Stomach (tissue), 9 donors: Measurements from ENCODE around the gene UGT1A7. TPM values are rescaled to one million over a fixed set of nuclear protein-coding genes. Genes with fewer than 3 reads are reported as not detected.

Experiments used
- DNase-seq, 2 donors: peaks; one replicate each; pipeline versions ENCODE4 v3.0.0 to v3.0.0-alpha.2; 2013 to 2019
- H3K27ac ChIP-seq, 5 donors: fragments of 200-600 bp in 4 of 5; sonication (generic) in 4 of 5; one replicate each; pipeline ENCODE4 v1.5.1; 2013 to 2019; ENCODE audit warnings: mild to moderate bottlenecking in 1 of 5, moderate library complexity in 1 of 5
- H3K27me3 ChIP-seq, 3 donors: fragments of 200-600 bp; sonication (generic); one replicate each; pipeline ENCODE4 v1.5.1; 2017 to 2019; ENCODE audit warnings: mixed run types in 1 of 3
- H3K36me3 ChIP-seq, 4 donors: fragments of 200-600 bp; sonication (generic); 1 replicate in 3 of 4; 2 replicates in 1 of 4; pipeline ENCODE4 v1.5.1; 2016 to 2019
- H3K4me1 ChIP-seq, 4 donors: fragments of 200-600 bp; sonication (generic); one replicate each; pipeline ENCODE4 v1.5.1; 2016 to 2019
- H3K4me3 ChIP-seq, 4 donors: fragments of 200-600 bp; sonication (generic) in 3 of 4; one replicate each; pipeline ENCODE4 v1.5.1; 2016 to 2019; ENCODE audit warnings: mild to moderate bottlenecking in 1 of 4
- H3K9me3 ChIP-seq, 4 donors: fragments of 200-600 bp; sonication (generic); one replicate each; pipeline ENCODE4 v1.5.1; 2016 to 2019
- EP300 ChIP-seq: sonication (generic); formaldehyde crosslinking; IDR thresholded peaks from one replicate; pipeline ENCODE4 v1.6.1; 2017; ENCODE audit warnings: antibody characterized with exemption
- POLR2A ChIP-seq, 4 donors: fragments of 450-650 bp; IDR thresholded peaks; one replicate each; pipeline ENCODE4 v1.6.1; 2016; ENCODE audit warnings: antibody characterized with exemption in 4 of 4, control low read depth in 2 of 4, mild to moderate bottlenecking in 1 of 4, moderate library complexity in 1 of 4
- POLR2AphosphoS5 ChIP-seq, 3 donors: sonication (generic); formaldehyde crosslinking; IDR thresholded peaks; one replicate each; pipeline ENCODE4 v1.6.1; 2016; ENCODE audit warnings: antibody characterized with exemption in 3 of 3
- WGBS, 5 donors: extraction: QIAGEN DNeasy Blood & Tissue Kit in 3 of 5; methylation state at CpG; one replicate each; pipeline versions ENCODE4 v1.1.5 to v1.1.7; 2013 to 2018; 5-methylcytosine and 5-hydroxymethylcytosine counted together
- intact Hi-C: fragments of 100-400 bp; cut with DNase I; formaldehyde crosslinking; loops from one replicate; pipeline ENCODE4 v1.15.1; 2023; ENCODE audit warnings: low total_unique reads
- polyA plus RNA-seq, 3 donors: library from polyadenylated mRNA; stranded (reverse); fragments of 200-250 nt; gene quantifications; one replicate each; pipeline ENCODE4 v1.2.3, GENCODE V29; 2013
- total RNA-seq, 5 donors: library from RNA; depleted of rRNA; stranded (reverse); fragments of >200 nt; gene quantifications; one replicate each; pipeline versions ENCODE4 v1.1.0 to v1.2.3, GENCODE V29; 2014 to 2016
- TF ChIP-seq, protein P1 (sequence below), 7 experiments: fragments of 450-650 bp in 4 of 7; fragments of 200-600 bp in 3 of 7; sonication (generic) in 3 of 7; IDR thresholded peaks; one replicate each; pipeline ENCODE4 v1.5.1; 2016 to 2019; ENCODE audit warnings: antibody characterized with exemption in 7 of 7, control low read depth in 2 of 7, mild to moderate bottlenecking in 1 of 7
- donor health status: healthy with polysubstance abuse.
- donor health status: Bipolar disorder and iron deficiency.
- donor health status: healthy.

The UGT1A7 gene
- total and polyA plus RNA-seq, 8 donors = 0.45 to 37.1 (median 3.6) TPM; not detected in 2

- Histone ChIP-seq H3K4me1 (no peaks in the 10 kb centered on the region), H3K27me3 (no peaks in the 10 kb centered on the region), H3K27ac (no peak overlapping the region), H3K36me3 (no peaks in the 10 kb centered on the region), H3K4me3 (no peak overlapping the region), H3K9me3 (peaks cover 0 to 8% (median 0%) of the 10 kb centered on the region in 4 donors)
- intact Hi-C loops = no loop called here
- no peak for DNase-seq
- 86 to 96% (median 94%) methylated on average over 8 of the region's 8 CpGs for WGBS, 5 donors
- TF ChIP-seq EP300 = no peak
- TF ChIP-seq, protein P1, sequence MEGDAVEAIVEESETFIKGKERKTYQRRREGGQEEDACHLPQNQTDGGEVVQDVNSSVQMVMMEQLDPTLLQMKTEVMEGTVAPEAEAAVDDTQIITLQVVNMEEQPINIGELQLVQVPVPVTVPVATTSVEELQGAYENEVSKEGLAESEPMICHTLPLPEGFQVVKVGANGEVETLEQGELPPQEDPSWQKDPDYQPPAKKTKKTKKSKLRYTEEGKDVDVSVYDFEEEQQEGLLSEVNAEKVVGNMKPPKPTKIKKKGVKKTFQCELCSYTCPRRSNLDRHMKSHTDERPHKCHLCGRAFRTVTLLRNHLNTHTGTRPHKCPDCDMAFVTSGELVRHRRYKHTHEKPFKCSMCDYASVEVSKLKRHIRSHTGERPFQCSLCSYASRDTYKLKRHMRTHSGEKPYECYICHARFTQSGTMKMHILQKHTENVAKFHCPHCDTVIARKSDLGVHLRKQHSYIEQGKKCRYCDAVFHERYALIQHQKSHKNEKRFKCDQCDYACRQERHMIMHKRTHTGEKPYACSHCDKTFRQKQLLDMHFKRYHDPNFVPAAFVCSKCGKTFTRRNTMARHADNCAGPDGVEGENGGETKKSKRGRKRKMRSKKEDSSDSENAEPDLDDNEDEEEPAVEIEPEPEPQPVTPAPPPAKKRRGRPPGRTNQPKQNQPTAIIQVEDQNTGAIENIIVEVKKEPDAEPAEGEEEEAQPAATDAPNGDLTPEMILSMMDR (IDR thresholded peaks at IDR 0.05) = no peak
- no peak for TF ChIP-seq POLR2AphosphoS5 (IDR thresholded peaks at IDR 0.05)
- TF ChIP-seq POLR2A (IDR thresholded peaks at IDR 0.05) = no peak
These were observed 140.0 kb downstream of the UGT1A7 start for GRCh38 chr2:233821709-233822100.

- no peak overlapping the region for H3K27ac ChIP-seq
- TF ChIP-seq EP300 = no peak
- TF ChIP-seq, protein P1 (IDR thresholded peaks at IDR 0.05) = no peak
- TF ChIP-seq POLR2A (IDR thresholded peaks at IDR 0.05) = no peak
- TF ChIP-seq POLR2AphosphoS5 (IDR thresholded peaks at IDR 0.05) = no peak
- no peaks in the 10 kb centered on the region for H3K4me1 ChIP-seq
- H3K27me3 ChIP-seq = no peaks in the 10 kb centered on the region
- no peaks in the 10 kb centered on the region for H3K36me3 ChIP-seq
- H3K4me3 ChIP-seq = no peak overlapping the region
- intact Hi-C loops = no loop called here
- WGBS, 5 donors = 75 to 91% (median 78%) methylated on average over 9 to 21 of the region's 21 CpGs
- peaks cover 0 to 8% (median 0%) of the 10 kb centered on the region in 4 donors for H3K9me3 ChIP-seq
- peak in 1 of 2 donors; percentile 23 for DNase-seq
These were observed 140.5 kb downstream of the UGT1A7 start for GRCh38 chr2:233822101-233822771.

Other genes with a start within 250 kb of the UGT1A7 start
- 100 to 1,000 TPM in 1 of 5 donors, 10 to 100 TPM in 4; 30.3 to 186 (median 34.5) TPM for gene USP40, start 115.1 kb upstream of the UGT1A7 start, total RNA-seq
- gene USP40, start 115.1 kb upstream of the UGT1A7 start, polyA plus RNA-seq = 10 to 100 TPM; 14.5 to 22.7 (median 17.6) TPM
- gene UGT1A8, start 64.3 kb upstream of the UGT1A7 start, total RNA-seq = 1 to 10 TPM in 1 of 5 donors, not detected in 4; 7.2 TPM
- 1 to 10 TPM in 1 of 3 donors, not detected in 2; 2.3 TPM for gene UGT1A8, start 64.3 kb upstream of the UGT1A7 start, polyA plus RNA-seq
- gene UGT1A10, start 45.5 kb upstream of the UGT1A7 start, total RNA-seq = 10 to 100 TPM in 1 of 5 donors, 1 to 10 TPM in 2, under 1 TPM in 1, not detected in 1; 0.45 to 32.7 (median 5.2) TPM
- 1 to 10 TPM; 1.8 to 2.5 (median 2.2) TPM for gene UGT1A10, start 45.5 kb upstream of the UGT1A7 start, polyA plus RNA-seq
- 1 to 10 TPM in 2 of 5 donors, under 1 TPM in 1, not detected in 2; 0.73 to 7.0 (median 3.9) TPM for gene UGT1A9, start 10.0 kb upstream of the UGT1A7 start, total RNA-seq
- not detected for gene UGT1A9, start 10.0 kb upstream of the UGT1A7 start, polyA plus RNA-seq
- 100 to 1,000 TPM in 1 of 5 donors, 10 to 100 TPM in 4; 22.9 to 184 (median 30.6) TPM for gene UGT1A6, start 11.0 kb downstream of the UGT1A7 start, total RNA-seq
- 10 to 100 TPM in 1 of 3 donors, 1 to 10 TPM in 2; 3.5 to 12.8 (median 6.5) TPM for gene UGT1A6, start 11.0 kb downstream of the UGT1A7 start, polyA plus RNA-seq
- 10 to 100 TPM in 1 of 5 donors, 1 to 10 TPM in 1, under 1 TPM in 1, not detected in 2; 0.37 to 13.0 (median 1.7) TPM for gene UGT1A5, start 31.0 kb downstream of the UGT1A7 start, total RNA-seq
- gene UGT1A5, start 31.0 kb downstream of the UGT1A7 start, polyA plus RNA-seq = not detected
- gene UGT1A4, start 36.8 kb downstream of the UGT1A7 start, total RNA-seq = 1 to 10 TPM in 3 of 5 donors, under 1 TPM in 1, not detected in 1; 0.73 to 7.2 (median 3.9) TPM
- gene UGT1A4, start 36.8 kb downstream of the UGT1A7 start, polyA plus RNA-seq = under 1 TPM in 1 of 3 donors, not detected in 2; 0.38 TPM
- 10 to 100 TPM in 1 of 5 donors, 1 to 10 TPM in 3, not detected in 1; 1.3 to 10.7 (median 7.8) TPM for gene UGT1A3, start 47.1 kb downstream of the UGT1A7 start, total RNA-seq
- not detected for gene UGT1A3, start 47.1 kb downstream of the UGT1A7 start, polyA plus RNA-seq
- 10 to 100 TPM in 1 of 5 donors, 1 to 10 TPM in 1, under 1 TPM in 2, not detected in 1; 0.73 to 73.0 (median 3.3) TPM for gene UGT1A1, start 78.4 kb downstream of the UGT1A7 start, total RNA-seq
- gene UGT1A1, start 78.4 kb downstream of the UGT1A7 start, polyA plus RNA-seq = under 1 TPM in 1 of 3 donors, not detected in 2; 0.43 TPM
- gene MROH2A, start 96.4 kb downstream of the UGT1A7 start, total RNA-seq = 1 to 10 TPM in 1 of 5 donors, not detected in 4; 4.0 TPM
- 1 to 10 TPM in 2 of 3 donors, not detected in 1; 1.1 to 1.4 TPM for gene MROH2A, start 96.4 kb downstream of the UGT1A7 start, polyA plus RNA-seq
- 10 to 100 TPM in 1 of 5 donors, 1 to 10 TPM in 4; 2.0 to 28.3 (median 3.3) TPM for gene HJURP, start 172.6 kb downstream of the UGT1A7 start, total RNA-seq
- gene HJURP, start 172.6 kb downstream of the UGT1A7 start, polyA plus RNA-seq = 1 to 10 TPM; 1.2 to 6.6 (median 2.7) TPM
- gene TRPM8, start 235.5 kb downstream of the UGT1A7 start, total RNA-seq = not detected
- not detected for gene TRPM8, start 235.5 kb downstream of the UGT1A7 start, polyA plus RNA-seq